Tongue (tissue), 2 donors: ENCODE results near the gene NDST1. TPM values are rescaled to one million over a fixed set of nuclear protein-coding genes. Genes with fewer than 3 reads are reported as not detected.
"Not testable (repeated sequence)": the region's sequence is repeated elsewhere in the genome, so short reads cannot be mapped to it uniquely, and the experiment has no call there.

Experiments
- DNase-seq: peaks from one replicate; pipeline ENCODE4 v3.0.0-alpha.2; 2015
- total RNA-seq: library from RNA; depleted of rRNA; stranded (reverse); fragments of >200 nt; gene quantifications from one replicate; pipeline ENCODE4 v1.2.3, GENCODE V29; 2014

NDST1 gene
- total RNA-seq, result 91.4 TPM

GRCh38 chr5:150507474-150508276, at the start of gene NDST1:
Gene NDST1, plus strand, starts transcription at chr5:150508131. Its CDS starts 13,124 bp downstream, at chr5:150521255.
- no peak for DNase-seq

DNA sequence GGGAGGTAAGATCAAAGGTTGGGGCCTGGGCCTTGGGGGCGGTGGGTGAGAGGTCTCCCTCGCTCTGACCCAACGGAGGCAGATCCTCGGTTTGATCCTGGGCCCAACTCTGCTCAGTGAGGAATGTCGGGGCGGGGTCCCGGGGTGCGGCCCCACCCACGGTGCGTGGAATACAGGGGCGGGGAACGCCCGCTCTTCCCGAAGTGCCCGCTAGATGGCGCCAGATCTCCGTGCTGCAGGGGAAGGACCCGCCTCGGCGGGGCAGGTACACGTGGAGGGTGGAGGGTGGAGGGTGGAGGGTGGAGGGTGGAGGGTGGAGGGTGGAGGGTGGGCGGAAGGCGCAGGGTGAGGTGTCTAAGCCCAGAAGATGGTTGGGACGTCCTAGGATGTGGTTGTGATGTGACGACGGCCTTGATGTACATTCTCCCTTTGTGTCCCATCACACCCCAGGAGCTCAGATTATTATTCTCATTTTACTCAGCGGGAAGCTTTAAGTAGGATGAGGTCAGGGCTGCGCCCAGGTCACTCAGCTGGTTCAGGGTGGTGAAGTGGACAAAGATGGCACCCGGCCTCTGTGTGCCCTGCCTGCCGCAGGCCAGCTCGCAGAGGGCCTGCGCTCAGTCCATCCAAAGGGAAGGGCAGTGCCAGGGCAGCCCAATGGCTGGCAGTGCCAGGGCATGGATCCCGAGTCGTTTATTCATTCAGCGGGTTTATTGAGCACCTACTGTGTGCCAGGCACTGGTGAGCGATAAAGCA, 49.0 kb upstream of the NDST1 start:
- DNase-seq, result peak; percentile 85

- DNase-seq, result no peak
Observed at GRCh38 chr5:150460781-150461180, 47.1 kb upstream of the NDST1 start.

DNA sequence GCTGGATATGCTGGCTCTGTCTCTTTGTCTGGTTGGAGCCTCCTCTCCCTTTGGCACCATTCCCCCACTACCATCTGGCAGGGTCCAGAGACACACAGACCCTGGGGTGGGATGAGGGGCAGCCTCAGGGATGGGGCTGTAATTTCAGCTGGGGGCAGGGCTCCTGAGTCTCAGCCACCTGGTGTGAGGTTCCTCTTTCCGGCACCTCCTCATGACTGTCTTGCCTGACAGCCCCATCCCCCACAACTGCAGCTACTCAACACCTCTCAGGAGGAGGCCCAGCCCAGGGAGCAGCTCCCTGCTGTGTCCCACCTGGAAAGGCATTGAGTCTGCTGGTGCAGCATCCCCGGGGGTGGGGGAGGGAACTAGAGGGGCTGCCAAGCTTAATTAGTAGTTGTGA, 46.7 kb upstream of the NDST1 start:
- no peak for DNase-seq

GRCh38 chr5:150464554-150465012, 43.3 kb upstream of the NDST1 start:
- peak; percentile 64 for DNase-seq

DNA sequence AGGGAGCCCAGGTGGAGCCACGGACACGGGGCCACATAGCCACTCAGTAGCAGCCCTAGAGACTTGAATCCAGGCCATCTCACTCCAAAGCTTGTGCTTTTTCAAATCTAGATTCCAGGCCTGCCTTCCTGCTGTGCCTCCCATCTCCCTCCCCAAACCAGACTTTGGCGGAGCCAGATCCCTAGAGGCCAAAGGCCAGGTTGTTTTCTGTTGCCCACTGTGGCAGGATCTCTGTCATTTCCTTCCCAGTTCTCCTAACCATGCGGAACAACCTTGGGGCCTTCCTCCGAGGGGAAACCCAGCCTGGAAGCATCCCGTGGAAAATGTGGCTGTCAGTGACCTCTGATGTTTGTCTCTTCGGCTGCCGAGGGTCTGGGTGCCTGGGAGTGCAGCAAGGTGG, 42.0 kb upstream of the NDST1 start:
- no peak for DNase-seq

DNA sequence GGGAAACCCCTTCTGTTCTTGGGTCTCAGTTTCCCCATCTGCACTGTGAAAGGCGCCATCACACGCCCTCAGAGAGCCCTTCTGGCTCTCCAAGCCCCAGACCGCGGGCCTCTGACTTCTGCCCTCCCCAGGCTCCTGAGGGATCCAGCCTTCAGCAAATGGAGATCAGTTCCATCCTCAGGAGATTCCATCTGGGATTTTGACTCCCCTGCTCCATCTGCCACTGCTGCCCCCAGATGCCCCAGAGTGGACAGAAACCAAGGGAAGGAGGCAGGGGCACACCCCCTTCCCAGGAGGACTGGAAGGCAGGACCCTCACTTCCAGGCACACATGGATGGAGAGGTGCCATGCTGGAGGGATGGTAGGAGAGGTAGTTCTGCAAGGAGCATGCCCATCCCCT, 39.7 kb upstream of the NDST1 start:
- DNase-seq, result no peak

DNA sequence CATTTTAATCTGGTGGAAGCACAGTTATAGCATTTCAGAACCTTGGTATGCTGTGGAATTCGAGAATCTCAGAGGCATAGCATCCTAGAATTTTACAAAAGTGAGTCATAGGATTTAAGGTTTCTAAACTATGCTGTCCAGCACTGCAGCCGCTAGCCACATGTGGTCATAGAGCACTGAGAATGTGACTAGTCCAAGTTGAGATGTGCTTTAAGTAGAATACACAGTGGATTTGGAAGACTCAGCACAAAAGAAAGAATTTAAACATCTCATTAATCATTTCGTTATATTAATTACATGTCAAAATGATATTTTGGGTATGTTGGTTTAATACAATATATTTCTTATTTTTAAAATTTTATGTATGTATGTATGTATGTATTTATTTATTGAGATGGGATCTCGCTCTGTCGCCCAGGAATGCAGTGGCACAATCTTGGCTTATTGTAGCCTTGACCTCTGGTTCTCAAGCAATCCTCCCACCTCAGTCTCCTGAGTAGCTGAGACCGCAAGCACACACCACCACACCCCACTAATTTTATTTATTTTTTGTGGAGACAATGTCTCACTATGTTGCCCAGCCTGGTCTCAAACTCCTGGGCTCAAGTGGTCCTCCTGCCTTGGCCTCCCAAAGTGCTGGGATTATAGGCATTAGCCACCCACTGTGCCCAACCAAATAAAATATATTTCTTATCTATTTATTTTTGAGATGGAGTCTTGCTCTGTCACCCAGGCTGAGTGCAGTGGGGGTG, 38.0 kb upstream of the NDST1 start:
- DNase-seq, result no peak

GRCh38 chr5:150473673-150474358, 34.1 kb upstream of the NDST1 start:
- DNase-seq, result no peak

- DNase-seq, result not testable (repeated sequence)
Observed at GRCh38 chr5:150476568-150476967, 31.4 kb upstream of the NDST1 start.

GRCh38 chr5:150479416-150479815, 28.5 kb upstream of the NDST1 start:
- no peak for DNase-seq

DNA sequence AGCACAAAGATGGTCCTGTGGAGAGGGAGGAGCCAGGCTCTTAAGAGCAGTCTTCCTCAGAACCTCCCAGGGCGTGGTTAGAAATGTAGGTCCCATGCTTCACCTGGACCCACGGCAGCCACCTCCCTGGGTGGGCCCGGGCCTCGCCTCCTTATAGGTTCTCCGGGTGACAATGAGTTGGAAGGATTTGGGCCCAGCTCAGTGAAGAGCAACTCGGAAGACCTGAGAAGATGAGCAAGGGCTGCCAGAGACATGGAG, 26.3 kb upstream of the NDST1 start:
- no peak for DNase-seq

DNA sequence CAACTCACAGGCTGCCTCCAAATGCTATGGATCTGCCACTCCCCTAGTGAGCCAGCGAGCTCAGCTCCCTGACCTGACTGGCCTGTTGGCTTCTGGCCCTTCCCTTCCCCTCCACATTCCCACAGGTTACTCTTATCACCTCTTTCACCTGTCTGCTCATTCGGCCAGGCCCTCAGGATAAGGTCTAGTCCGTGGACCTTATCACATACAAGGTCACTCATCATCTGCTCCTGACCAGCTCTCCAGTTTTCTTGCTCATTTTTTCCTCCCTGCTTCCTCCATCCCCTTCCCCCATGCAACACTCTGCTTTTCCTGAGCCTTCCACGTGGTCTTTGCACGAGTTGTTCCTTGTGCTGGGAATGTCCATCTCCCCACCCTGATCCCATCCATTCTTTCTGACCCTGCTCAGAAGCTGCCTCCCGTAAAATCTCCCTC, 25.9 kb upstream of the NDST1 start:
- no peak for DNase-seq

GRCh38 chr5:150484964-150485692, 22.8 kb upstream of the NDST1 start:
- DNase-seq, result no peak

GRCh38 chr5:150485693-150486401, 22.1 kb upstream of the NDST1 start:
- DNase-seq, result peak; percentile 71

- DNase-seq, result peak; percentile 89
Observed at GRCh38 chr5:150486402-150487198, 21.3 kb upstream of the NDST1 start.

- peak; percentile 61 for DNase-seq
Observed at GRCh38 chr5:150487199-150488061, 20.5 kb upstream of the NDST1 start.

GRCh38 chr5:150488519-150489359, 19.2 kb upstream of the NDST1 start:
- DNase-seq, result no peak
